ENCODE measurements around the gene HSF4. TPM values are rescaled to one million over a fixed set of nuclear protein-coding genes. Genes with fewer than 3 reads are reported as not detected.

Gene HSF4
- total RNA-seq, 2 experiments from 2014 or later = 8.1 to 17.0 TPM

GRCh38 chr16:67162506-67163163, 1.9 kb upstream of the HSF4 start:
- Histone ChIP-seq H3K27ac (ENCODE audit: low read depth, low read length, poor library complexity, severe bottlenecking) (no peak overlapping the region), H3K79me2 (ENCODE audit: insufficient read depth, low read depth, low read length) (no peaks in the 10 kb centered on the region), H3K9me3 (ENCODE audit: low read length) (no peaks in the 10 kb centered on the region), H3K4me3 (ENCODE audit: low read depth, low read length, poor library complexity, severe bottlenecking) (no peak overlapping the region), H3K4me2 (ENCODE audit: low read length) (peak overlapping the region; percentile 27; the same call in 1 of the 2 replicates), H3K9me2 (ENCODE audit: insufficient read depth, low read length) (no peaks in the 10 kb centered on the region), H3K4me1 (ENCODE audit: insufficient read depth, low read length, poor library complexity, severe bottlenecking) (peaks cover 20% of the 10 kb centered on the region), H2AFZ (ENCODE audit: low read length) (no peak overlapping the region), H4K20me1 (ENCODE audit: insufficient read depth, low read length) (no peaks in the 10 kb centered on the region), H3K36me3 (ENCODE audit: insufficient read depth, low read length) (no peaks in the 10 kb centered on the region)
- intact Hi-C loops (cut with micrococcal nuclease; ENCODE audit: unreplicated experiment) = no loop called here
- BruUV-seq (replicated peaks) = no TSS peak
- ChIA-PET CTCF (ENCODE audit: unreplicated experiment) (no interaction called here), POLR2A (no interaction called here)
- DNase-seq (ENCODE audit: low spot score) = no peak
- TF ChIP-seq CTCF (conservative IDR thresholded peaks at IDR 0.05; ENCODE audit: low read length) (no peak), EZH2phosphoT487 (IDR thresholded peaks at IDR 0.05; ENCODE audit: borderline replicate concordance, low read depth, low read length) (no peak)

- Histone ChIP-seq H3K4me3 (ENCODE audit: low read depth, low read length, poor library complexity, severe bottlenecking) (no peak overlapping the region), H3K4me2 (ENCODE audit: low read length) (peak overlapping the region; percentile 27; the same call in 1 of the 2 replicates), H3K9me3 (ENCODE audit: low read length) (no peaks in the 10 kb centered on the region), H3K9me2 (ENCODE audit: insufficient read depth, low read length) (no peaks in the 10 kb centered on the region), H3K36me3 (ENCODE audit: insufficient read depth, low read length) (no peaks in the 10 kb centered on the region), H4K20me1 (ENCODE audit: insufficient read depth, low read length) (no peaks in the 10 kb centered on the region), H3K27ac (ENCODE audit: low read depth, low read length, poor library complexity, severe bottlenecking) (no peak overlapping the region), H3K4me1 (ENCODE audit: insufficient read depth, low read length, poor library complexity, severe bottlenecking) (peaks cover 13% of the 10 kb centered on the region), H2AFZ (ENCODE audit: low read length) (no peak overlapping the region), H3K79me2 (ENCODE audit: insufficient read depth, low read depth, low read length) (no peaks in the 10 kb centered on the region)
- intact Hi-C loops (cut with micrococcal nuclease; ENCODE audit: unreplicated experiment) = no loop called here
- ChIA-PET CTCF (ENCODE audit: unreplicated experiment) (interaction anchor here (0.6 kb wide), 1 partner anchor 62 kb away, joined by 3 read pairs; no protein-coding TSS in a partner anchor), POLR2A (no interaction called here)
- TF ChIP-seq CTCF (conservative IDR thresholded peaks at IDR 0.05; ENCODE audit: low read length) = no peak
- no peak for TF ChIP-seq EZH2phosphoT487 (IDR thresholded peaks at IDR 0.05; ENCODE audit: borderline replicate concordance, low read depth, low read length)
- no peak for DNase-seq (ENCODE audit: low spot score)
- no TSS peak for BruUV-seq (replicated peaks)
These were observed 1.2 kb upstream of the HSF4 start for GRCh38 chr16:67163164-67163998.
